ENCODE measurements around the gene LACTB.

Gene LACTB

DNA sequence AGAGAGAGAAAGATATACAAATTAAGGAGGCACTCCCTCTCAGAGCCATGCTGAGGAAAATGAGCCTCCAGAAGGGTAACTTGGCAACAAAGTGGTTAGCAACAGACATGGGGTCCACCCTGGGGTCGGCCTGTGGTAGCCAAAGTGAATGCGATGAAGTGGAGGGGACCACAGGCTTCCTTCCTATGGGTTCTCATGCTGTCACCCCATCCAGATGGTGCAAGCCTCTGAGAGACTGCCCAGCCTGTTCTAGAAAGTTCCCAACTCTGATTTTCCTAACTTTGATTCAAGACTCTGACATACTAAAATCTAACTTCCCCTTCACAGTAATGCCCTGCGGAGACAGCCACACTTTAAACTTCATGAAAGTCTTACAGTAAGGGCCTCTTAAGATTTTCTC lies 18.2 kb upstream of the LACTB start:
- TF ChIP-seq FOXP2 (optimal IDR thresholded peaks at IDR 0.05; ENCODE audit: borderline replicate concordance, extremely low read depth, extremely low read length, insufficient read depth), result no peak

- TF ChIP-seq FOXP2 (optimal IDR thresholded peaks at IDR 0.05; ENCODE audit: borderline replicate concordance, extremely low read depth, extremely low read length, insufficient read depth), result no peak
- TF ChIP-seq SIN3A (IDR thresholded peaks at IDR 0.05; ENCODE audit: borderline replicate concordance, insufficient read depth, low read length), result no peak
- TF ChIP-seq POLR2AphosphoS5 (IDR thresholded peaks at IDR 0.05; ENCODE audit: low read depth, low read length), result no peak
These were observed 16.9 kb upstream of the LACTB start for GRCh38 chr15:63104727-63105126.

- TF ChIP-seq FOXP2 (optimal IDR thresholded peaks at IDR 0.05; ENCODE audit: borderline replicate concordance, extremely low read depth, extremely low read length, insufficient read depth), result no peak
- no peak for TF ChIP-seq TAF1 (IDR thresholded peaks at IDR 0.05; ENCODE audit: borderline replicate concordance, insufficient read depth, low read length)
- TF ChIP-seq, protein P1, sequence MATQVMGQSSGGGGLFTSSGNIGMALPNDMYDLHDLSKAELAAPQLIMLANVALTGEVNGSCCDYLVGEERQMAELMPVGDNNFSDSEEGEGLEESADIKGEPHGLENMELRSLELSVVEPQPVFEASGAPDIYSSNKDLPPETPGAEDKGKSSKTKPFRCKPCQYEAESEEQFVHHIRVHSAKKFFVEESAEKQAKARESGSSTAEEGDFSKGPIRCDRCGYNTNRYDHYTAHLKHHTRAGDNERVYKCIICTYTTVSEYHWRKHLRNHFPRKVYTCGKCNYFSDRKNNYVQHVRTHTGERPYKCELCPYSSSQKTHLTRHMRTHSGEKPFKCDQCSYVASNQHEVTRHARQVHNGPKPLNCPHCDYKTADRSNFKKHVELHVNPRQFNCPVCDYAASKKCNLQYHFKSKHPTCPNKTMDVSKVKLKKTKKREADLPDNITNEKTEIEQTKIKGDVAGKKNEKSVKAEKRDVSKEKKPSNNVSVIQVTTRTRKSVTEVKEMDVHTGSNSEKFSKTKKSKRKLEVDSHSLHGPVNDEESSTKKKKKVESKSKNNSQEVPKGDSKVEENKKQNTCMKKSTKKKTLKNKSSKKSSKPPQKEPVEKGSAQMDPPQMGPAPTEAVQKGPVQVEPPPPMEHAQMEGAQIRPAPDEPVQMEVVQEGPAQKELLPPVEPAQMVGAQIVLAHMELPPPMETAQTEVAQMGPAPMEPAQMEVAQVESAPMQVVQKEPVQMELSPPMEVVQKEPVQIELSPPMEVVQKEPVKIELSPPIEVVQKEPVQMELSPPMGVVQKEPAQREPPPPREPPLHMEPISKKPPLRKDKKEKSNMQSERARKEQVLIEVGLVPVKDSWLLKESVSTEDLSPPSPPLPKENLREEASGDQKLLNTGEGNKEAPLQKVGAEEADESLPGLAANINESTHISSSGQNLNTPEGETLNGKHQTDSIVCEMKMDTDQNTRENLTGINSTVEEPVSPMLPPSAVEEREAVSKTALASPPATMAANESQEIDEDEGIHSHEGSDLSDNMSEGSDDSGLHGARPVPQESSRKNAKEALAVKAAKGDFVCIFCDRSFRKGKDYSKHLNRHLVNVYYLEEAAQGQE (IDR thresholded peaks at IDR 0.05; ENCODE audit: insufficient read depth in 1 of 2, low read depth in 2 of 2, low read length in 2 of 2), result no peak
- no peak for TF ChIP-seq SIN3A (IDR thresholded peaks at IDR 0.05; ENCODE audit: borderline replicate concordance, insufficient read depth, low read length)
- no peak for TF ChIP-seq POLR2AphosphoS5 (IDR thresholded peaks at IDR 0.05; ENCODE audit: low read depth, low read length)
These were observed 13.6 kb upstream of the LACTB start for GRCh38 chr15:63107895-63108546.

DNA sequence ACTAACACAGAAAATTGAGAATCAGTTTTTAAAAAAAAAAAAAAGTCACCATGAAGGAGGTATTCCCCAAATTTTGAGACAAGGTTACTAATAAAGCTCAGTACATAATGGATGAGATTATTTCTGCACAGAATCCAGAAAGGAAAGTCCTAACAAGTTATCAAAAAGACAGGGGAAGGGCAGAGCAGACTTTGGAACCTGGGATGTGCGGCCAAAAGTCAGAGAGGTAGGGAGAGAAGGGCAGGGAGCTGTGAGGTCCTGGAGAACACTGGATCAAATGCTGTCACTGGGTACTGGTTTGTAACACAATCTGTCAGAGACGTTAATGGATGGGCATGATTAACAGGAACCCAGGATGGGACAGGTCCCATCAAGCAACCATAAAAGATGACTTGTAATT lies 12.2 kb upstream of the LACTB start:
- TF ChIP-seq SIN3A (IDR thresholded peaks at IDR 0.05; ENCODE audit: borderline replicate concordance, insufficient read depth, low read length) (no peak), POLR2AphosphoS5 (IDR thresholded peaks at IDR 0.05; ENCODE audit: low read depth, low read length) (no peak), FOXP2 (optimal IDR thresholded peaks at IDR 0.05; ENCODE audit: borderline replicate concordance, extremely low read depth, extremely low read length, insufficient read depth) (no peak), TAF1 (IDR thresholded peaks at IDR 0.05; ENCODE audit: borderline replicate concordance, insufficient read depth, low read length) (no peak)
- TF ChIP-seq, protein P1 (IDR thresholded peaks at IDR 0.05; ENCODE audit: insufficient read depth in 1 of 2, low read depth in 2 of 2, low read length in 2 of 2), result no peak

DNA sequence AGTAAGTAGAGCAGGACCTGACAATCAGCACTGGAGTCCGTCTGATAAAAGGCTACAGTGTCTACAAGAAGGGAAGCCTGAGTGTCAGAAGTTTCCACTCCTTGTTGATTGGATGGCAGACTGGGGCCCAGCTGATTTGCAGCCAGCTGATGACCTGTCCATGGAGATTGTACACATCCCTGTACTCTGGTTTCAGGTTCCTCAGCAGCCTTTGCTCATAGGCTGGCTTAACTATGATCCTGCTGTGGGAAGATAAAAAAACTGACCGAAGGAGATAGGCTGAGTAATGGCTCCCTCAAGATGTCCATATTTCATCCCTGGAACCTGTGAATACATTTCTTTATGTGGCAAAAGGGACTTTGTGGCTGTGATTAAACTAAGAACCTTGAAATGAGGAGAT lies 11.7 kb upstream of the LACTB start:
- TF ChIP-seq SIN3A (IDR thresholded peaks at IDR 0.05; ENCODE audit: borderline replicate concordance, insufficient read depth, low read length), result no peak
- TF ChIP-seq FOXP2 (optimal IDR thresholded peaks at IDR 0.05; ENCODE audit: borderline replicate concordance, extremely low read depth, extremely low read length, insufficient read depth), result no peak
- no peak for TF ChIP-seq POLR2AphosphoS5 (IDR thresholded peaks at IDR 0.05; ENCODE audit: low read depth, low read length)
- TF ChIP-seq TAF1 (IDR thresholded peaks at IDR 0.05; ENCODE audit: borderline replicate concordance, insufficient read depth, low read length), result no peak
- TF ChIP-seq, protein P1 (IDR thresholded peaks at IDR 0.05; ENCODE audit: insufficient read depth in 1 of 2, low read depth in 2 of 2, low read length in 2 of 2), result no peak

DNA sequence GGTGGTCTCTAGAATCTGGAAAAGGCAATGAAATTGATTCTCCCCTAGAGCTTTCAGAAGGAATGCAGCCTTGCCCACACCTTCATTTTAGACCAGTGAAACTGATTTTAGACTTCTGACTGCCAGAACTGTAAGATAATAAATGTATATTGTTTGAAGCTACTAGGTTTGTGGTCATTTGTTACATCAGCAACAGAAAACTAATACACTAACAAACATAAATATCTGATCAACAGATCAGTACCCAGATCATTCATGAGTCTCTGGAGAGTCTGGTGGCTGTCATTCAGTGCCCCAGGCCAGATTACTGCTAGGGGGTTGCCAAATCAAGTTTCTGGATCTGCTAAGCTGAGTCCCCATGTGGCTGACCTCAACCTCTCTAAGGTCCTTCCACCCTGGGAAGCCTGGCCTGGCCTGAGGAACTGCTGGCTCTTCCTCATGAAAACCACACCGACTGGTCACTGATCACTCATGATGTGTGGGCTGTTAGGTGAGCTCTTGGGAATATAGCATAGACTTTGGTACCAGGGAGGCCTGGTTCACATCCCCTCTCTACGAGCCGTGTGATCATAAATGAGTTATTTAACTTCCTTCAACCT lies 11.1 kb upstream of the LACTB start:
- no peak for TF ChIP-seq TAF1 (IDR thresholded peaks at IDR 0.05; ENCODE audit: borderline replicate concordance, insufficient read depth, low read length)
- TF ChIP-seq, protein P1 (IDR thresholded peaks at IDR 0.05; ENCODE audit: insufficient read depth in 1 of 2, low read depth in 2 of 2, low read length in 2 of 2), result no peak
- TF ChIP-seq SIN3A (IDR thresholded peaks at IDR 0.05; ENCODE audit: borderline replicate concordance, insufficient read depth, low read length), result no peak
- no peak for TF ChIP-seq POLR2AphosphoS5 (IDR thresholded peaks at IDR 0.05; ENCODE audit: low read depth, low read length)
- no peak for TF ChIP-seq FOXP2 (optimal IDR thresholded peaks at IDR 0.05; ENCODE audit: borderline replicate concordance, extremely low read depth, extremely low read length, insufficient read depth)
